GM12873 (cell line): ENCODE results near the gene KAT6B.

ENCODE experiments used
- CTCF ChIP-seq: IDR thresholded peaks from 2 replicates; pipeline ENCODE4 v1.5.1; 2012; ENCODE audit warnings: low read depth, mild to moderate bottlenecking, moderate library complexity, low read length, control low read depth; ENCODE audit not compliant: insufficient read depth; ENCODE audit errors: missing control alignments

The KAT6B gene

GRCh38 chr10:74949843-74950765 lies 123.7 kb downstream of the KAT6B start:
- no peak for TF ChIP-seq CTCF

GRCh38 chr10:74953214-74953613 lies 126.8 kb downstream of the KAT6B start:
- TF ChIP-seq CTCF: no peak

- TF ChIP-seq CTCF: no peak
These were observed 129.4 kb downstream of the KAT6B start for GRCh38 chr10:74955796-74956195.

GRCh38 chr10:74956555-74957111 lies 130.2 kb downstream of the KAT6B start:
- no peak for TF ChIP-seq CTCF

GRCh38 chr10:74957285-74957961 lies 131.0 kb downstream of the KAT6B start:
- no peak for TF ChIP-seq CTCF

- TF ChIP-seq CTCF: no peak
These were observed 131.9 kb downstream of the KAT6B start for GRCh38 chr10:74958316-74958715.

GRCh38 chr10:74960670-74961069 lies 134.3 kb downstream of the KAT6B start:
- no peak for TF ChIP-seq CTCF
